ENCODE data around the gene DST.
"Not testable (repeated sequence)": the region's sequence is repeated elsewhere in the genome, so short reads cannot be mapped to it uniquely, and the experiment has no call there.

Gene DST

GRCh38 chr6:56513631-56514030 is 129.1 kb downstream of the DST start:
- no peak for DNase-seq

- no peak for DNase-seq
Observed at GRCh38 chr6:56511591-56511990, 131.1 kb downstream of the DST start.

DNA sequence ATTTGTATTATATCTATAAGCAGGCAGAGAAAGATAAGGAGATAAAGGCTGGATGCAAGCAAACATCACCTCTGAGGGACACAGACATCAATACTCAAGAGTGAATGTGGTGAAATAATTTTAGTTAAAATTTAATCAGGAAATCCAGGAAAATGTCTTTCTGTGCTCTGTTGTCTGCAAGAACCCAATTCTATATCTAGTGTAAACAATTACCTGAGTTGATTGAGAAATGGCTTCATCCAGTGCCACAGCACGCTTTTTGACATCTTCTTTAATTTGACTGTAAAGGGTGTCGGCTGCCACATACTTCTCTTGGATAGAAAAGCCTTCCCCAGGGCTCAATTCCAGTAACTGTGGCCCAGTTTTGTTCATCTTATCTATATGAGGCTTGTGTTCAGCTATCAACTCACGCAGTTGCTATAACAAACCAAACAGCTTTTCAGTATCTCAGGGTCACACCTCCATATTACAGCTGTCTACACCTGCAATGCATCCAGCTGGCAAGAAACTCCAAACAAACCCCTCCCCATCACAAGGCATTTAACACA is 131.6 kb downstream of the DST start:
- no peak for DNase-seq

- no peak for DNase-seq
Observed at GRCh38 chr6:56509031-56509430, 133.7 kb downstream of the DST start.

- no peak for DNase-seq
Observed at GRCh38 chr6:56507517-56507916, 135.2 kb downstream of the DST start.

GRCh38 chr6:56505512-56506260 is 137.0 kb downstream of the DST start:
- no peak for DNase-seq

DNA sequence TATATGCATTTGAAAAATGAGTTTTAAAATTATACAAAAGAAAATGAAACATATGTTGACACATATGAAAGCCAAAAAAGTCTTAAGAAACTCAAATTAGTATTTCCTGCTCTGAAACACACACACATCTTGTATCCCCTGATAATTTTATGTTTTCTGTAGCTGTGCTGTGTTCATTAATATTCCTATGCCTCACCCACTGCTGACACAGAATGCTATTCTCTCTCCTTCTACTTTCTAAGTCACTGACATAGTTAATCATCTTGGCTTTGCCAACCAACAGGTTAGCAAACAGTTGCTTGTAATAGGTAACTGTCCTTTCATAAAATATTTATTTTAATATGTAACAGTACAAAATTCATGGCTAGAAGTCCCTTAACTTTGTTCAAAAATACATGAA is 140.7 kb downstream of the DST start:
- no peak for DNase-seq

DNA sequence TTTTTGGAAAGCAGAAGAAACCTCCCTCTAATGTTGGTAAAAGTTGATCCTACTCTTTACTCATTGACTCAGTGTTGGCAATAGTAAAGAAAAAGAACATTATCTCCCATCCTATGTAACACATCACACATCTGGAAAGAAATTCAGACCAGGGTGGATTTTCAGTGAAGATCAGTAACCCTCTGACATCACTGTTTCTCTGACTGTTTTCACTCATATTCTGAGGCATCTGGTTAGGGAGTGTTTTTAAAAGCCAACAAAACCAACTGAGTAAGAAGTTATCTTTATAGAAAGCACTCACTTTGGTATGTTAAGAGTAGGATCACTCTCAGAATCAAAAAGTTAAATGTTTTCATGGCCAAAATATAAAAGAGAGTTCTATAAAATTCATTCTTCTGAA is 143.6 kb downstream of the DST start:
- DNase-seq, result no peak

- DNase-seq, result no peak
Observed at GRCh38 chr6:56497691-56498090, 145.0 kb downstream of the DST start.

DNA sequence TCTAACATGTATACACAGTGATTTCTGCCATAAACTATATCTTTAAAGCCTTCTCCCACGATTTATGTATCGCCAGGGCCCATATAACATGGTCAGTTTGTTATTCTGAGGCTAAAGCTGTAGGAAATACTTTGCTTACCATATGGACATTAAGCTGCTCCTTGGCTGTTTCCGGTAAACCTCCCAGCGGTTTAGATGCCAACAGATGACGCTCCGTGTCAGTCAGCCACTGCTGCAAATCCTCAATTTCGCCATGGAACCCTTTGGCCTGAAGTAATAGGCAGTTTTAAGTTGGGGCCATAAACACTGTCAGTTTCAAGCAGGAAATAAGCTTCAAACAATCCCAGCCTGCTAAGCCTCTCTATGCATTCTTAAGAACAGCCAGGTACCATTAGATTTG is 145.4 kb downstream of the DST start:
- DNase-seq, result no peak

DNA sequence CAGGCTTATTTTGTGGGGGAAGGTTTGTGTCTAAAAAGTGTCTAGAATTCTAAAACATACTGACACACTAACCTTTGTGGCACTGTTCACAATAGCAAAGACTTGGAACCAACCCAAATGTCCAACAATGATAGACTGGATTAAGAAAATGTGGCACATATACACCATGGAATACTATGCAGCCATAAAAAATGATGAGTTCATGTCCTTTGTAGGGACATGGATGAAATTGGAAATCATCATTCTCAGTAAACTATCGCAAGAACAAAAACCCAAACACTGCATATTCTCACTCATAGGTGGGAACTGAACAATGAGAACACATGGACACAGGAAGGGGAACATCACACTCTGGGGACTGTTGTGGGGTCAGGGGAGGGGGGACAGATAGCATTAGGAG is 146.0 kb downstream of the DST start:
- DNase-seq, result not testable (repeated sequence)

- no peak for DNase-seq
Observed at GRCh38 chr6:56495654-56496053, 147.0 kb downstream of the DST start.

DNA sequence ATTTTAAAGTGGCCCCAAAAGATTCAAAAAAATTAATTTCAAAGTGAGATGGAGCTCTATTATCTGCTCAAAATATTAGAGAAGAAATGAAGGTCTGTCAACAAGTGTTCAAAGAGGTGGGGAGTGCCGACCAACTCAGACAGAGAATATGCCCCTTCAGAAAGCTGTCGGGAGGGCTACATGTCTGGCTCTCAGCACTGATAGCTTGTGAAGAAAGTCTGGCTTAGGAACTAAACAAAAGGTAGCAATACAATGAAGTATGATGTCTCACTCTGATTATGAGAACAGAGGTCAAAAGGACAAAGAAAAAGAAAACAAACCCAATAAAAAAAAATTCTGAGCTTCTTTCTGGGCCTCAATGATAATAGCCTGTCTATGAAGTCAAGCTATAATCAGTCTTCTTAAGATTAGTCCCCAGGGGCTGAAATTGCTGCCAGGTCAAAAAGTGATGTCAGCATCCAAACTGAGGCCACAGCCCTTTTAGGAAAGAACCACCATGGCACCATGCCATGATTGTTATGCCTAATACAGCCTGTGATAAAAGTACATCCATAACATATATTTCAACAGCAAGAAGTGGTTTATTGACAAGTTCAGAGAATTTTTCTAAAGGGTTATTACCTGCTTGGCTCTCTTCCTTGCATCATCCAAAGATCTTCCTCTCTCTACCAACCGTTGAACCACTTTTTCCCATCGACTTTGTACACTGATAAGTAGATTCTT is 150.9 kb downstream of the DST start:
- no peak for DNase-seq

- no peak for DNase-seq
Observed at GRCh38 chr6:56490993-56491392, 151.7 kb downstream of the DST start.

DNA sequence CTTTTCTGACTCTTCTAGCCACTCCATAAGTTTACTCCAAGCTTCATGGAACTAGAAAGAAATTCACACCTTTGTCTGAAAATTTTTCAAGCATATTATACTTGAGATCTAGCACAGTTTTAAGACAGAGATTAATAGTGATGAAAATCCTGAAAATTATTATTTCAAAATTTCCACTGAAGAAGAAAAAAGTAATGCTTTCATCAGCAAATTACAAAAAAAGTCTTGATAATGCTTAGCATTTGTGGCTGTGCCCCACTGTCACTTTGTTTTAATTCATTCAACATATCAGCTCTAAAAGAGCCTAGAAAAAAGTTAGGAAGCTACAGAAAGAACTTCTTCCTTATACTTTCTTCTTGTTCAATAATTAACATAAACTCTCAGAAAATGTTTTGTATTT is 153.1 kb downstream of the DST start:
- DNase-seq, result no peak

GRCh38 chr6:56488281-56488680 is 154.4 kb downstream of the DST start:
- no peak for DNase-seq

DNA sequence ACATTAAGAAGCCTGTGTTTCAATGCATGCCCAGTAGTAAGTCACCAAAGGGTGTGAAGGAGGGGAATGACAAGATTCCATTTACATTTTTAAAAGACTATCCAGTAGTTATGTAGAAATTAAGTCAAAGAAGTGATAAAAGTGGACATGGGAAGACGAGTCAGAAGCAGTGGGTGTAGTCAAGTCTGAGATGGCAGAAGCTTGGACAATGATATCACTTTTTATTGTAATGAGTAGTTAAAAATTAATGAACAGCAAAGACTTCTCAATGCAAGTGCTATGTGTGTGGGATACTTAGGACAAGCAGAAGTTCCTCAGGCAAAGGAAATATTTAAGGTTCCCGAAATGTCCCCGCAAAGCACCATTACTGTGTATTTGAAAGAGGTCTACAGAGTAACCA is 156.0 kb downstream of the DST start:
- DNase-seq, result no peak

- DNase-seq, result no peak
Observed at GRCh38 chr6:56484669-56485068, 158.0 kb downstream of the DST start.

- DNase-seq, result no peak
Observed at GRCh38 chr6:56483929-56484328, 158.8 kb downstream of the DST start.

DNA sequence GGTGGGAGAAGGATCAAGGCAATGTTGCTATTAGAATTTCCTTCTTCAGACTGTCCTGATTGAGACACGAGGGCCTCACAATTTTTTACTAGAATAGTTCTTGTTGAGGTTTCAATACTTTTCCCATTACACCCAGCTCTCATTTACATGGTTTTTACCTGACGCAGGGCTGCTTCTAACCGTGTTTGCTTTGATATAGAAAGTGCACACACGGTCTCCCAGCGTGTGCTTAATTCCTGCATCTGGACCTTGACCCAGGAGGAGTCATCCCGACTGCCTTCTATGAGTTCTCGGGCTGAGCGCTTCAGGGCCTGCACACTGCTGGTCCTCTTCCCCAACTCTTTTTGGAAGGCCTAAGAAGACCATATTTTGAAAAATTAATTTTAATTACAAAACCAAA is 160.2 kb downstream of the DST start:
- no peak for DNase-seq

DNA sequence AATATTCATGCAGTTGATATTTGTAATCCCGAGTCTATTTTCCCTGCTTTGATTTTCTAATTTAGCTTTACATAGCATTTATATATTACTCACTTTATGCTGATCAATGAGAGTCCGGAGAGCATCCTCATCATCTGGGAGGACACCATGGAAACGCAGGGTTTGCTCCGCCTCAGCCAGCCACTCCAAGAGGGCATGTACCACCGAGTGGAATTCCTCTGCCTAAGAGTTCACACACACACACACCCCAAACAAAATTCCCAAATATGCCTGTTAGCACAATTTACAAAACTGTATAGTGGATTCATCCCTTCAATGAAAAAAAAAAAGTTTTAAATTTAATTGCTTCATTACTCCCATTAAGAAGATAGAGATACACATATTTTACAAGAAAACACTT is 160.7 kb downstream of the DST start:
- DNase-seq, result no peak

- no peak for DNase-seq
Observed at GRCh38 chr6:56480654-56481337, 161.9 kb downstream of the DST start.

- DNase-seq, result no peak
Observed at GRCh38 chr6:56480246-56480645, 162.4 kb downstream of the DST start.

DNA sequence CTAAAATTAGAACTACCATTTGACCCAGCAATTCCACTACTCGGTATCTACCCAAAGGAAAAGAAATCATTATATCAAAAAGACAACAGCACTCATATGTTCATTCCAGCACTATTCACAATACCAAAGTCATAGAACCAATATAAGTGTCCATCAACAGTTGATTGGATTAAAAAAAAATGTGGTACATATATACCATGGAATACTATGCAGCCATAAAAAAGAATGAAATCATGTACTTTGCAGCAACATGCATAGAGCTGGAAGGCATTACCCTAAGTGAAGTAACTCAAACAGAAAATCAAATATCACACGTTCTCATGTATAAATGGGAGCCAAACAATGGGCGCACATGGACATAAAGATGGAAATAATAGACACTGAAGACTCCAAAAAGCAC is 163.3 kb downstream of the DST start:
- DNase-seq, result no peak

Measured in KG1 (cell line).